Measurements from ENCODE around the gene CACNA2D4. TPM values are rescaled to one million over a fixed set of nuclear protein-coding genes. Genes with fewer than 3 reads are reported as not detected.

The CACNA2D4 gene
- total RNA-seq, 4 donors from 2014 or later: 1.4 to 3.3 (median 3.0) TPM

DNA sequence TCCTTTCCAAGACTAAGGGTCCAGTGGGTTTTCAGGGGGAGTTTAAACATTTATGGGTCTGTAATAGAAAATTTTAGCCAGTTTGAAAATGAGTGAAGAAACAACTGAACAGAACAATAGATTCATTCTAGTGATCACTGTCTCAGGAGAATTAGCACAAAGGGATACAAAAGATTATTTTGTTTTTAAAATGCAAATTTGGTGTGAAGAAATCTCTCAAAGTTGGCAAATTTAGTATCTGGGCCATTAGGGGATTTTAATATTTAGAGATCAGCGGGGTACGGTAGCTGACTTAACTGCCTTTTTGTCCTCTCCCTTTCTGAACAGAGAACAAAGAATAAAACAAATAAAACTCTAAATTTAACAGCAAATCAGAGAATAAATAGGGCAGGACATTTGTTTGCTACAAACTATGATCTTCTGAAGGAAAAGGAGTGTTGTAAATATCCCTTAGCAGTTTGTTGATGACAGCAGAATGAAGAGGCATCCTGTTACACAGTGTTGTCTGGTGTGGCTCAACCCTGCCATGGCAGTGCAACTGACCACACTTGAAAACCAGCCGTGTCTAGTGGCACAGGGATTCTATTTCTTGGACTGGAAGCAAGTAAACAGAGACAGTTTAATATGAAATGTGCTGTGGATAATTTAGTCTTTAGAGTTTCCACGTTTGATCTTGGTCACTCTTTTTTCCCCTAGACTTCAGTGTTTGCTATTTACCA, 144.4 kb downstream of the CACNA2D4 start:
- 79 to 92% methylated on average over 4 of the region's 4 CpGs for WGBS, 2 donors (ENCODE audit: low coverage in 1 of 2)
- Histone ChIP-seq H3K4me3 (no peak overlapping the region), H3K36me3 (peaks cover 0 to 18% of the 10 kb centered on the region in 2 donors), H3K4me1 (peaks cover 0 to 19% (median 7%) of the 10 kb centered on the region in 3 donors), H3K9me3 (no peaks in the 10 kb centered on the region), H3K27me3 (no peaks in the 10 kb centered on the region), H3K27ac (no peak overlapping the region)
- TF ChIP-seq EP300 (IDR thresholded peaks at IDR 0.05): no peak
- no peak for TF ChIP-seq POLR2AphosphoS5 (IDR thresholded peaks at IDR 0.05)
- TF ChIP-seq, protein P1, sequence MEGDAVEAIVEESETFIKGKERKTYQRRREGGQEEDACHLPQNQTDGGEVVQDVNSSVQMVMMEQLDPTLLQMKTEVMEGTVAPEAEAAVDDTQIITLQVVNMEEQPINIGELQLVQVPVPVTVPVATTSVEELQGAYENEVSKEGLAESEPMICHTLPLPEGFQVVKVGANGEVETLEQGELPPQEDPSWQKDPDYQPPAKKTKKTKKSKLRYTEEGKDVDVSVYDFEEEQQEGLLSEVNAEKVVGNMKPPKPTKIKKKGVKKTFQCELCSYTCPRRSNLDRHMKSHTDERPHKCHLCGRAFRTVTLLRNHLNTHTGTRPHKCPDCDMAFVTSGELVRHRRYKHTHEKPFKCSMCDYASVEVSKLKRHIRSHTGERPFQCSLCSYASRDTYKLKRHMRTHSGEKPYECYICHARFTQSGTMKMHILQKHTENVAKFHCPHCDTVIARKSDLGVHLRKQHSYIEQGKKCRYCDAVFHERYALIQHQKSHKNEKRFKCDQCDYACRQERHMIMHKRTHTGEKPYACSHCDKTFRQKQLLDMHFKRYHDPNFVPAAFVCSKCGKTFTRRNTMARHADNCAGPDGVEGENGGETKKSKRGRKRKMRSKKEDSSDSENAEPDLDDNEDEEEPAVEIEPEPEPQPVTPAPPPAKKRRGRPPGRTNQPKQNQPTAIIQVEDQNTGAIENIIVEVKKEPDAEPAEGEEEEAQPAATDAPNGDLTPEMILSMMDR (IDR thresholded peaks at IDR 0.05): no peak
- TF ChIP-seq POLR2A (IDR thresholded peaks at IDR 0.05): no peak
- no peak for ATAC-seq

DNA sequence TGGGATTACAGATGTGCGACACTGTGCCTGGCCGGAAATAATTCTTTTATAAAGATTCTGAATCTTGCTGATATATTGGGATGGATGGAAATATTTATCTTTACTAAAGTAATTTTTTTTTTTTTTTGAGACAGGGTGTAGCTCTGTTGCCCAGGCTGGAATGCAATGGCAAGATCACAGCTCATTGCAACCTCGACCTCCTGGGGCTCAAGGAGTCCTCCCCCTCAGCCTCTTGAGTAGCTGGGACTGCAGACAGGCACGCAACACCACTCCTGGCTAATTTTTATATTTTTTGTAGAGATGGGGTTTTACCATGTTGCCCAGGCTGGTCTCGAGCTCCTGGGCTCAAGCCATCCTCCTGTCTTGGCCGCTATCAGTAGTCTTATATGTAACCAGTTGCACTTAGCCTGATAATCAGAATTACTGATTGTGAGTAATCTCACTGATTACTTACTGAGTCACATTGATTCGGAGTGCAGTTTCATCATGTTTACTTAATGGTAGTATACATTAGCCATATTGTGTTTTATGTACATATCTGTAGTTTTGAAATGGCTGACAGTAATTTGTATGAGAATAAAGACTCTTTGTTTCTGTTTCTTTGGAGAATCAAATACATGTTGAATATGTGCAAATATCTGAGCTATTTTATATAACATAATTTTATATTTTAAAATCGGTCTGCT, 148.5 kb downstream of the CACNA2D4 start:
- Histone ChIP-seq H3K9me3 (no peaks in the 10 kb centered on the region), H3K4me3 (no peak overlapping the region), H3K27ac (no peak overlapping the region), H3K36me3 (peaks cover 0 to 18% of the 10 kb centered on the region in 2 donors), H3K27me3 (no peaks in the 10 kb centered on the region), H3K4me1 (peaks cover 0 to 10% (median 0%) of the 10 kb centered on the region in 3 donors)
- TF ChIP-seq, protein P1 (IDR thresholded peaks at IDR 0.05): no peak
- TF ChIP-seq EP300 (IDR thresholded peaks at IDR 0.05) (no peak), POLR2AphosphoS5 (IDR thresholded peaks at IDR 0.05) (no peak), POLR2A (IDR thresholded peaks at IDR 0.05) (no peak)
- 88 to 93% methylated on average over 6 to 7 of the region's 8 CpGs for WGBS, 2 donors (ENCODE audit: low coverage in 1 of 2)
- no peak for ATAC-seq

DNA sequence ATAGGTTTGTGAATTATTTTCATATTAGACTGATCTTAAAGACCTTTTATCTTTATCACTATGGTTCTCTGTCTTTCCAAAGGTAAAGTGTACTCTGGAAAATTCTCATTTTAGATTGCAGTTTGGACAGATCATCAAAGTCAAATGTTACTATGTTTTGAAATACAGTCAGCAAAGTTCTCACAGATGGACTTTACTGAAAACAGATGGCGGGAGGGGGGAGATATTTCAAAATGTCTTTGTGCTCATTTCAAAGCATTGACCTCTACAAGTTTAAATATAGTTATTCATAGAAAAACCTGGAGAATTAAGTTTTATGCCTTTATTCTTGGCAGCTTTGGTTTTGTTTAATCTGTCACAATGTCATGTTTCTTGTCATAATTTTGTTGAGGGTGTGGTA, 149.8 kb downstream of the CACNA2D4 start:
- WGBS, 2 donors (ENCODE audit: low coverage in 1 of 2): 91 to 100% methylated on average over 1 of the region's 1 CpG

DNA sequence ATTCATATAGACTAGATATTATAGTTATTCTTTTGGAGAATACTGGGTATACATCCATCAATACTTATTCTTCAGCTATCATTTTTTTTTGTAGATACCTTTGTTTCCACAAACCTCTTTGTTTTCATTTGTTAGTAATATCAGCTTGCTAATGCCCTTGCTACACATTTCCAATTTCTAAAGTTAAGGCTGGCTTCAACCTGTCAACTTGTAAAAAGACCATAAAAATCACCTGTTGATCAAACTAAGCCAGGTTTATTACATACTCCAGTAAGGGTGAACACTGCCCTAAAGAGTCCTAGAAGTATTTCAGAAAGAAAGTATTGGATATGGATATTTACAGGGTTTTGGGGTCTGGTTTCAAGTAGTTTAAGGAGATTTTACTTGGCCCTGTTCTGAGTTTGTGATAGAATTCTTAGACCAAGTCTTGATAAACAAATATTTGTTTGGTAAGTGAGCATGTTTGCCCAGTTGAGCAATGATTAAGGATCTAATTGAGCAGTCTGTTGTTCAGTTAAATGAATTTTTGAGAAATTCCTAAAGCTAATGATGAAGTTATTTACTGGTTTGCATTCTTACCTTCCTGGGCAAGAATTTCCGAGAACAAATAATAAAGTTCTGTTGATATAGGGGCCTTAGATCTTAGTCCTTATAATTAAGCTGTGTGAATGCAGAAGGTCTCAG, 150.9 kb downstream of the CACNA2D4 start:
- Histone ChIP-seq H3K27me3 (no peaks in the 10 kb centered on the region), H3K9me3 (no peaks in the 10 kb centered on the region), H3K27ac (no peak overlapping the region), H3K4me3 (no peak overlapping the region), H3K4me1 (peaks cover 0 to 6% (median 0%) of the 10 kb centered on the region in 3 donors), H3K36me3 (peaks cover 0 to 7% of the 10 kb centered on the region in 2 donors)
- ATAC-seq: no peak
- no peak for TF ChIP-seq POLR2AphosphoS5 (IDR thresholded peaks at IDR 0.05)
- TF ChIP-seq, protein P1 (IDR thresholded peaks at IDR 0.05): no peak
- TF ChIP-seq EP300 (IDR thresholded peaks at IDR 0.05): no peak
- no peak for TF ChIP-seq POLR2A (IDR thresholded peaks at IDR 0.05)
- 92 to 100% methylated on average over 1 of the region's 1 CpG for WGBS, 2 donors (ENCODE audit: low coverage in 1 of 2)

More for the DNA sequence above, 149.8 kb downstream of the CACNA2D4 start:
- Histone ChIP-seq H3K27me3 (no peaks in the 10 kb centered on the region), H3K36me3 (peaks cover 0 to 17% of the 10 kb centered on the region in 2 donors), H3K4me3 (no peak overlapping the region), H3K9me3 (no peaks in the 10 kb centered on the region), H3K27ac (no peak overlapping the region), H3K4me1 (peaks cover 0 to 6% (median 0%) of the 10 kb centered on the region in 3 donors)
- TF ChIP-seq EP300 (IDR thresholded peaks at IDR 0.05): no peak
- no peak for TF ChIP-seq POLR2A (IDR thresholded peaks at IDR 0.05)
- no peak for TF ChIP-seq POLR2AphosphoS5 (IDR thresholded peaks at IDR 0.05)
- TF ChIP-seq, protein P1 (IDR thresholded peaks at IDR 0.05): no peak
- no peak for ATAC-seq

Measured in gastroesophageal sphincter (tissue), 4 donors.